Stimulated activated effector memory CD8-positive, alpha-beta T cell treated with anti-CD3 and anti-CD28 coated beads, Interleukin-12 subunit alpha, Interleukin-12 subunit beta, amount 100 ng/mL, for 72 hours (primary cell): ENCODE data around the gene USP46.

Source experiments
- ATAC-seq: fragments of 150-1000 bp; cut with Tn5 transposase; 2 replicates; pipeline ENCODE4 v1.10.0; 2021
- DNase-seq, 2 donors: peaks; one replicate each; pipeline ENCODE4 v3.0.0; 2021 to 2022; ENCODE audit warnings: low spot score in 2 of 2
- H3K27ac Mint-ChIP-seq: one replicate; pipeline ENCODE4 v1.8.0; 2022; ENCODE audit warnings: mild to moderate bottlenecking, mixed read lengths
- H3K36me3 Mint-ChIP-seq: one replicate; pipeline ENCODE4 v1.8.0; 2022; ENCODE audit warnings: mild to moderate bottlenecking, mixed read lengths
- H3K4me1 Mint-ChIP-seq: one replicate; pipeline ENCODE4 v1.8.0; 2022; ENCODE audit warnings: mixed read lengths
- H3K4me3 Mint-ChIP-seq: one replicate; pipeline ENCODE4 v1.8.0; 2022; ENCODE audit warnings: mild to moderate bottlenecking, mixed read lengths
- H3K9me3 Mint-ChIP-seq: one replicate; pipeline ENCODE4 v1.8.0; 2022; ENCODE audit warnings: mixed read lengths

USP46 gene

GRCh38 chr4:52664479-52664878, 5.4 kb upstream of the USP46 start:
- ATAC-seq (no peak), DNase-seq (no peak)
- Mint-ChIP-seq H3K4me1 (peaks cover 12% of the 10 kb centered on the region), H3K9me3 (no peaks in the 10 kb centered on the region), H3K36me3 (no peaks in the 10 kb centered on the region), H3K27ac (no peak overlapping the region), H3K4me3 (no peak overlapping the region)

- Mint-ChIP-seq H3K4me3 (no peak overlapping the region), H3K27ac (no peak overlapping the region), H3K4me1 (peaks cover 23% of the 10 kb centered on the region), H3K36me3 (no peaks in the 10 kb centered on the region), H3K9me3 (no peaks in the 10 kb centered on the region)
- no peak for DNase-seq
- ATAC-seq = no peak
Observed at GRCh38 chr4:52661966-52662690, 3.0 kb upstream of the USP46 start.

- H3K4me1 Mint-ChIP-seq = peaks cover 32% of the 10 kb centered on the region
- ATAC-seq (no peak), DNase-seq (no peak)
- peak overlapping the region; percentile 80 for H3K27ac Mint-ChIP-seq
- no peaks in the 10 kb centered on the region for H3K36me3 Mint-ChIP-seq
- H3K4me3 Mint-ChIP-seq = peak overlapping the region; percentile 77
- no peaks in the 10 kb centered on the region for H3K9me3 Mint-ChIP-seq
Observed at GRCh38 chr4:52660643-52661042, 1.5 kb upstream of the USP46 start.

GRCh38 chr4:52659722-52660261, 691 bp upstream of the USP46 start:
- H3K9me3 Mint-ChIP-seq = no peaks in the 10 kb centered on the region
- peak; percentile 31 for ATAC-seq
- no peaks in the 10 kb centered on the region for H3K36me3 Mint-ChIP-seq
- H3K4me3 Mint-ChIP-seq = peak overlapping the region; percentile 77
- H3K27ac Mint-ChIP-seq = peak overlapping the region; percentile 80
- DNase-seq = peak; percentile 8 to 61
- peaks cover 32% of the 10 kb centered on the region for H3K4me1 Mint-ChIP-seq

GRCh38 chr4:52658641-52659000, 480 bp downstream of the USP46 start:
- H3K27ac Mint-ChIP-seq = peak overlapping the region; percentile 81

GRCh38 chr4:52657618-52658501, 1.2 kb downstream of the USP46 start:
- H3K27ac Mint-ChIP-seq = peak overlapping the region; percentile 76
- DNase-seq (no peak), ATAC-seq (no peak)
- H3K4me1 Mint-ChIP-seq = peaks cover 32% of the 10 kb centered on the region
- H3K36me3 Mint-ChIP-seq = no peaks in the 10 kb centered on the region
- no peaks in the 10 kb centered on the region for H3K9me3 Mint-ChIP-seq
- peak overlapping the region; percentile 77 for H3K4me3 Mint-ChIP-seq

More at GRCh38 chr4:52658641-52659000, 480 bp downstream of the USP46 start:
- H3K4me3 Mint-ChIP-seq = peak overlapping the region; percentile 77
- H3K36me3 Mint-ChIP-seq = no peaks in the 10 kb centered on the region
- peak; percentile 5 for ATAC-seq
- H3K4me1 Mint-ChIP-seq = peaks cover 32% of the 10 kb centered on the region
- peak in 1 of 2 donors; percentile 51 for DNase-seq
- H3K9me3 Mint-ChIP-seq = no peaks in the 10 kb centered on the region

GRCh38 chr4:52657292-52657617, 1.8 kb downstream of the USP46 start:
- ATAC-seq (no peak), DNase-seq (no peak)
- Mint-ChIP-seq H3K9me3 (no peaks in the 10 kb centered on the region), H3K27ac (peak overlapping the region; percentile 76), H3K36me3 (no peaks in the 10 kb centered on the region), H3K4me1 (peaks cover 33% of the 10 kb centered on the region), H3K4me3 (peak overlapping the region; percentile 77)

GRCh38 chr4:52655506-52655905, 3.6 kb downstream of the USP46 start:
- no peak for DNase-seq
- no peak overlapping the region for H3K4me3 Mint-ChIP-seq
- no peaks in the 10 kb centered on the region for H3K9me3 Mint-ChIP-seq
- no peaks in the 10 kb centered on the region for H3K36me3 Mint-ChIP-seq
- H3K27ac Mint-ChIP-seq = peak overlapping the region; percentile 11
- no peak for ATAC-seq
- peaks cover 35% of the 10 kb centered on the region for H3K4me1 Mint-ChIP-seq

GRCh38 chr4:52651996-52652672, 7.0 kb downstream of the USP46 start:
- H3K36me3 Mint-ChIP-seq = no peaks in the 10 kb centered on the region
- no peak for DNase-seq
- H3K9me3 Mint-ChIP-seq = no peaks in the 10 kb centered on the region
- ATAC-seq = no peak
- no peak overlapping the region for H3K4me3 Mint-ChIP-seq
- no peak overlapping the region for H3K27ac Mint-ChIP-seq
- peaks cover 46% of the 10 kb centered on the region for H3K4me1 Mint-ChIP-seq

- ATAC-seq = peak; percentile 86
Observed at GRCh38 chr4:52648836-52649235, 10.3 kb downstream of the USP46 start.

GRCh38 chr4:52646741-52647140, 12.4 kb downstream of the USP46 start:
- DNase-seq = no peak
- no peak overlapping the region for H3K27ac Mint-ChIP-seq
- H3K9me3 Mint-ChIP-seq = no peaks in the 10 kb centered on the region
- ATAC-seq = no peak
- no peaks in the 10 kb centered on the region for H3K36me3 Mint-ChIP-seq
- H3K4me3 Mint-ChIP-seq = no peak overlapping the region
- H3K4me1 Mint-ChIP-seq = peaks cover 56% of the 10 kb centered on the region

More at GRCh38 chr4:52648836-52649235, 10.3 kb downstream of the USP46 start:
- DNase-seq = no peak
- Mint-ChIP-seq H3K4me1 (peaks cover 45% of the 10 kb centered on the region), H3K4me3 (no peak overlapping the region), H3K27ac (peak overlapping the region; percentile 40), H3K9me3 (no peaks in the 10 kb centered on the region), H3K36me3 (no peaks in the 10 kb centered on the region)

- Mint-ChIP-seq H3K36me3 (no peaks in the 10 kb centered on the region), H3K27ac (no peak overlapping the region), H3K9me3 (no peaks in the 10 kb centered on the region), H3K4me1 (peaks cover 59% of the 10 kb centered on the region), H3K4me3 (no peak overlapping the region)
- ATAC-seq (no peak), DNase-seq (no peak)
Observed at GRCh38 chr4:52646096-52646495, 13.0 kb downstream of the USP46 start.

- Mint-ChIP-seq H3K27ac (no peak overlapping the region), H3K4me1 (peaks cover 60% of the 10 kb centered on the region), H3K36me3 (no peaks in the 10 kb centered on the region), H3K4me3 (no peak overlapping the region), H3K9me3 (no peaks in the 10 kb centered on the region)
- DNase-seq (no peak), ATAC-seq (no peak)
Observed at GRCh38 chr4:52645300-52645699, 13.8 kb downstream of the USP46 start.

GRCh38 chr4:52643785-52644244, 15.3 kb downstream of the USP46 start:
- DNase-seq (no peak), ATAC-seq (peak; percentile 20)
- Mint-ChIP-seq H3K4me3 (no peak overlapping the region), H3K27ac (no peak overlapping the region), H3K9me3 (no peaks in the 10 kb centered on the region), H3K36me3 (no peaks in the 10 kb centered on the region), H3K4me1 (peaks cover 46% of the 10 kb centered on the region)

GRCh38 chr4:52643190-52643589, 15.9 kb downstream of the USP46 start:
- no peaks in the 10 kb centered on the region for H3K9me3 Mint-ChIP-seq
- H3K4me1 Mint-ChIP-seq = peaks cover 42% of the 10 kb centered on the region
- H3K36me3 Mint-ChIP-seq = no peaks in the 10 kb centered on the region
- ATAC-seq = no peak
- H3K27ac Mint-ChIP-seq = no peak overlapping the region
- no peak for DNase-seq
- no peak overlapping the region for H3K4me3 Mint-ChIP-seq
